HG03045 (cell line): ENCODE results near the gene ARIH2.

Source experiments
- ATAC-seq: cut with Tn5 transposase; IDR thresholded peaks from one replicate; pipeline ENCODE4 v1.9.1; 2021; ENCODE audit warnings: mild to moderate bottlenecking, moderate library complexity; ENCODE audit not compliant: unreplicated experiment

ARIH2 gene

DNA sequence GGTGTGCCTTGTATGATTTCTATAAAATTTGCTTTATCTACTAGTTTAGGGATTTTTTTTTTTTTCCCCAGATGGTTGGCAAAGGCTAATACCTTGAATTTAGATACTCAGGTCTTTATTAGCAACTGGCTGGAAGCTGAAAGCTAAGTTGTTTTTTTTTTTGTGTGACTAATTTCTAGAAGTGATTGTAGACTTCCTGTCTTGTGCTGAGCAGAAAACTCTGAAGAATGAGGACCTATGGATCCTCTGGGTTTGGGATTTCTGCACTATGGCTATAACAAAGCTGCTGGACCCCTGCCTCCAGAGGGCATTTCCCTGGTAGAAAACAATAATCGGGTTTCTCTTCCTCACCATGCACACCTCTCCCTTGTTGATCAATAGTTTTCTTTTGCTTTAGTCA lies 10.0 kb downstream of the ARIH2 start:
- ATAC-seq = no peak

DNA sequence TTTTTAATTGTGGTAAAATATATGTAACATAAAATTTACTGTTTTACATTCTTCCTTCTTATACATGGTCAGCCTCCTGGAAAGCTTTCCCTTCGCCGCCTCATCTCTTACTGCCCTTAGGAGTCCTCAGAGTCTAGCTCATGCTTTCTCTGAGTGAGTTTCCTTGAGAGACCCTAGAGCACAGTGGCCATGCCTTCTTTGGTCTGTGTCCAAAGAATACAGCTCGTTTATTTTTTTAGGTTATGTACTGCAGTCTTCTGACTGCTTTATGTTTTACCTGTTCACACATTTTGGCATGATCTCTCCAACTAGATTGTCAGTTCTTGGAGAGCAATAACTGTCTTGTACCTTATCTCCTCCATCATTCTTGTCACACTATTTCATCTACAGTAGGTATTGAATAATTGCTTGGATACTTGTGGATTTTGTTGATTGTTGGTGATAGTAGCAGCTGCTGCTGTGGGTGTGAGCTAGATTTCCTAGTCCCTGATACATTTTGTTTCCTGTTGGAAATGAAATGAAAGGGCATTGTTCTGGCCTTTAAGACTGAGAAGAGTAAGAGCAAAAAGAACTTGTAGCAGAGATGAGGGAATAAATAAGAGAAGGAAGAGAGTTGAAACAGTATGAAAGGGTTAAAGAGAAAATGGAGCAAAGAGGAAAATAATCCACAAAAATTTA lies 10.9 kb downstream of the ARIH2 start:
- no peak for ATAC-seq

DNA sequence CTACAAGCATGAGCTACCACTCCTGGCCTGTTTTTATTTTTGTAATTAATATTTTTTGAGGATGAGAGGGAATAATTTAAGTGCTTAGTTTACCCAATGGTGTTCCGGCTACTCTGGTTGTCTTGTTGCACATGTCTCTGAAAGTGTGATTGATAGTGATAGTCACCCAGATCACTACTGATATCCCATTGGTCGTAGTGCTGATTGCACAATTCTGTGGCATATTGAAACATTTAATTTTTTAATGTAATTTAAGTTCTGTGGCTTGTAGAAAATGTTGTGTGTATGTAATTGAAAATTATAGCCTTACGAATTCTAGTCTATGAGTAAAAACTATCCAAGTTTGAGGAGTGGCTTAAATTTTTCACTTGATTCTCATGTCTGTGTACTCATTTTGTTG lies 11.9 kb downstream of the ARIH2 start:
- no peak for ATAC-seq

GRCh38 chr3:48931944-48932580 lies 13.4 kb downstream of the ARIH2 start:
- no peak for ATAC-seq

- ATAC-seq = no peak
Observed at GRCh38 chr3:48934333-48934991, 15.8 kb downstream of the ARIH2 start.

DNA sequence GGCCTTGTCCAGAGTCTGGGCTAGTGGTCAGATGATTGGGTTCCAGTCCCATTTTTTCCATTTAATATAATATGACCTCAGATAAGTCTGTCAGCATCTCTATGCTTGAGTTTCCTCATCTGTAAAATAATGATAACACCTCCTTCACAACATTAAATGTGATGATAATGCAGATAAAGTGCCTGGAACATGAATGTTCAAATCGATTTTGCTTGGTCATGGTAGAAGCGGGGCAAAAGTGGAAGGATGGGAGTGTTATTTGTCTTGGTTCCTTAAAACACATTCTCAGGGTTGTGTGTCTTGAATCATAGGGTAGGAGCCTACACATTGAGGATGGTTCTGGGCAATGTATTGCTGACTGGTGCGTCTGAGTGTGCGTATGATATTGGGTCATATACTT lies 16.9 kb downstream of the ARIH2 start:
- ATAC-seq = no peak

DNA sequence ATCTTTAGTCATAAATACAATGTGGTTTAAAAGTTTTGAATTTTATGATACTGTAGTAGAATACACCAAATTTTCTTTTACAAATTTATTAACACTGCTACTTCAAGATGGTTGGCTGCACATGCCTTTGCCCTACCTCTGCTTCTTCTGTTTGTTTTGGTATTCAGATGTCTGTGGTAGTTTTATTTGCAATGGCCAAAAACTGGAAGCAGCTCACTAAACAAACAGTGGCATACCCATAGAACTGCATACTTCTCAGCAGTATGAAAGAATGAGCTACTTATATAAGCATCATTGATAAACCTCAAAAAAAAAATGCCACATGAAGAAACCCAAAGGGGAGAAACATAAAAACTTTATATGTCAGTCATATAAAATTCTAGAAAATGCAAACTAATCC lies 19.5 kb downstream of the ARIH2 start:
- no peak for ATAC-seq

- ATAC-seq = no peak
Observed at GRCh38 chr3:48938689-48939088, 20.0 kb downstream of the ARIH2 start.

DNA sequence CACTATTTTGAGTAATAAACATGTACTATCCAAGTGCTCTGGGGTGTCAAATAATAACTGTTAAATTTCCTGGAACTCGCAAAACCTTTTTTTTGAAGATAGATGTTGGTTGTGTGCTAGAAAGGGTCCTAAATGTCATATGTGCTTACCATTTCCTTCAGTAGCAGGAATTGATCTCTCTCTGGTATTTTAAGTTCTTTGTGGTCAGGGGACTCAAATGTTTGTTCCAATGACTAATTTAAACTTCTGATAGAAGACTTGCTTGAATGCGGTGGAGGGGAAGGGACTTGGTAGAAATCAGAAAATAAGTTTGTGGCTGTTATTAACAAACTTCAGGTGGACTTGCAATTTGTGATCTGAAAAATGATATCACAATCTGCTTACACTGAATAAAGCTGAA lies 26.8 kb downstream of the ARIH2 start:
- ATAC-seq = no peak

DNA sequence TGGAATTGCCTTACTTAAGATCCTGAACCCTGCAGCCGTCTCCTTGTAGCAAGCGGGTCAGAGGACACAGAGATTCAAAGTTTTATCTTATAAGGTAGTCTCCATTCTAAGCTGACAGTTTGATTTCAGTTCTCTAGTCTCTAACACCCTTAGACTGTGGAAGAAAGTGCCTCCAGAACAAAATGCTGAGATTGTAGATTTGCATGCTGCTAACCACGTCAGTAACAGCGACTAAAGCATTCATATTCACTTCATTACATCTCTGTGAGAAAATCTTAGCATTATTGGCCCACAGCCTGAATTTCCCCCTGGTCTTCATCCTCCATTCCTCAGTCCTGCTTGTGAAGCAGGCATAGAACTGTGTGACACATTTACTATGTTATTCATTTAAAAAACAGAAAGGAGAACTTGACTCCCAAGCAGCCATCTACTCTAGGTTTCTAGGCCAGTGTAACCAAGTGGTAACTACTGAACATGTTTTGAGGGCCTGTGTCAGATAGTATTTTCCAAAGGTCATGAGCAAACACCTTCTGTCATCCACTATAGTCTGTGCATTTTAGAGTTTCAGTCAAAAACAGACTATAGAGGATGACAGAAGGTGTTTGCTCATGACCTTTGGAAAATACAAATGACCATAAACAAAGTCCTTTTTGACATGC lies 27.4 kb downstream of the ARIH2 start:
- ATAC-seq = no peak

- ATAC-seq = no peak
Observed at GRCh38 chr3:48949376-48949717, 30.7 kb downstream of the ARIH2 start.

DNA sequence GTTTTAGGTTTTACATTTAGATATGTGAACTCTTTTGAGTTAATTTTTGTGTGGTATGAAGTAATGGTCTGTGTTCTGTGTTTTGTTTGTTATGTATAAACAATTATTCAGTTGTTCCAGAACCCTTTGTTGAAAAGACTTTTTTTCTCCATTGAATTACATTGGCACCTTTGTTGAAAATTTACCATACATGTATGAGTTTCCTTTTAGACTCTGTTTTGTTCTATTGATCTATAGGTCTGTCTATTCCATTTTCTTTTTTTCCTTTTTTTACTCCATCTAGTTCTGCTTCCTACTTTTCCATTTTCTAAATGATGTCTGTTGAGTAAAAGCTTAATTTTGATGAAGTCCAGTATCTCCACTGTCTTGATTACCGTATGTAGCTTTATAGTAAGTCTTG lies 31.4 kb downstream of the ARIH2 start:
- ATAC-seq = no peak

GRCh38 chr3:48951764-48952163 lies 33.1 kb downstream of the ARIH2 start:
- no peak for ATAC-seq

- no peak for ATAC-seq
Observed at GRCh38 chr3:48952510-48953118, 34.0 kb downstream of the ARIH2 start.

- no peak for ATAC-seq
Observed at GRCh38 chr3:48957006-48957705, 38.5 kb downstream of the ARIH2 start.

DNA sequence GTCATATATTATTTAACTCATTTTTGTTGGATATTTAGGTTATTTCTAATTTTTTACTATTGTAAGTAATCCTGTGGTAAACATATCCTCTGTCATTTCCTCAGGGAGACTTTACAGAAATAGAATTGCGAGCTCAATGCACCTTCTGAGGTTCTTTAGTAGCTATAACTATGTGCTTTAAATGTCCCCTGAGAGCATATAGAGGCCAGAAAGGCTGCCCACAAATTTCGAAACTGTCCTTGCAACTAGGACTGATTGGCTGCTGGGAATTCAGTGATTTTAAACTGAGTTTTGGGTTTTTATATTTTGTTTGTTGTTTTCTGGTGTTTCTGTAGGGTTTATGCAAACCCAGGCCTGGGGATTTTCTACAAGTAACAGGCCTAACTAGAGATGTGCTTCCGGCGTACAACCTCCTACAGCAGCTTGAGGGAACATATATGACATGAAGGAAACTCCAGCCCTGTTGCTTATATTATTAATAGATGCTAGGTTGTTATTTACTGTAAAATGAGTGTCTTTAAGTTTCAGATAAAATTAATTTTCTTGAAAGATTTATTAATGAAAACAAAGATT lies 42.3 kb downstream of the ARIH2 start:
- ATAC-seq = no peak

- ATAC-seq = no peak
Observed at GRCh38 chr3:48962340-48962739, 43.7 kb downstream of the ARIH2 start.

GRCh38 chr3:48962939-48963338 lies 44.3 kb downstream of the ARIH2 start:
- ATAC-seq = no peak

- no peak for ATAC-seq
Observed at GRCh38 chr3:48963591-48963990, 44.9 kb downstream of the ARIH2 start.

GRCh38 chr3:48966367-48966766 lies 47.7 kb downstream of the ARIH2 start:
- no peak for ATAC-seq
